HG03565 (cell line): ENCODE measurements around the gene SAMD11.
"Not testable (repeated sequence)": the region's sequence is repeated elsewhere in the genome, so short reads cannot be mapped to it uniquely, and the experiment has no call there.

Source experiments
- ATAC-seq: cut with Tn5 transposase; IDR thresholded peaks from one replicate; pipeline ENCODE4 v1.9.1; 2021; ENCODE audit warnings: mild to moderate bottlenecking, moderate library complexity; ENCODE audit not compliant: unreplicated experiment

Gene SAMD11

GRCh38 chr1:943545-944340, 20.0 kb downstream of the SAMD11 start:
- no peak for ATAC-seq

- ATAC-seq = no peak
These were observed 20.9 kb downstream of the SAMD11 start for GRCh38 chr1:944341-945325.

GRCh38 chr1:945688-946556, 22.2 kb downstream of the SAMD11 start:
- ATAC-seq = no peak

GRCh38 chr1:946811-947210, 23.1 kb downstream of the SAMD11 start:
- not testable (repeated sequence) for ATAC-seq

GRCh38 chr1:947958-948357, 24.2 kb downstream of the SAMD11 start:
- no peak for ATAC-seq

- no peak for ATAC-seq
These were observed 26.5 kb downstream of the SAMD11 start for GRCh38 chr1:950268-950667.

- no peak for ATAC-seq
These were observed 27.2 kb downstream of the SAMD11 start for GRCh38 chr1:950881-951280.

GRCh38 chr1:951364-951763, 27.6 kb downstream of the SAMD11 start:
- ATAC-seq = no peak

- ATAC-seq = no peak
These were observed 28.5 kb downstream of the SAMD11 start for GRCh38 chr1:952201-952600.

GRCh38 chr1:952603-953002, 28.9 kb downstream of the SAMD11 start:
- no peak for ATAC-seq

GRCh38 chr1:953524-954320, 30.0 kb downstream of the SAMD11 start:
- ATAC-seq = no peak

- ATAC-seq = no peak
These were observed 31.2 kb downstream of the SAMD11 start for GRCh38 chr1:954927-955326.

- no peak for ATAC-seq
These were observed 31.8 kb downstream of the SAMD11 start for GRCh38 chr1:955474-955873.

GRCh38 chr1:956636-957035, 32.9 kb downstream of the SAMD11 start:
- ATAC-seq = no peak

GRCh38 chr1:958823-959730, 35.4 kb downstream of the SAMD11 start, which contains the start of gene NOC2L:
Gene NOC2L (minus strand): TSS chr1:959256. CDS start chr1:959240, 16 bp downstream.
- ATAC-seq = peak; percentile 63

- no peak for ATAC-seq
These were observed 36.1 kb downstream of the SAMD11 start for GRCh38 chr1:959731-960362.

- ATAC-seq = no peak
These were observed 36.8 kb downstream of the SAMD11 start, which contains the start of gene KLHL17 for GRCh38 chr1:960363-961131. Gene KLHL17 (plus strand): TSS chr1:960584. CDS start chr1:960694, 110 bp downstream.
